Peyer's patch (tissue), 4 donors: ENCODE data around the gene SYPL1. TPM values are rescaled to one million over a fixed set of nuclear protein-coding genes. Genes with fewer than 3 reads are reported as not detected.
A peak's percentile ranks its signal among the peaks of the same experiment; 100 is the strongest.

Source experiments
- DNase-seq, 3 donors: peaks; one replicate each; pipeline ENCODE4 v3.0.0-alpha.2; 2017 to 2019
- H3K27ac ChIP-seq, 4 donors: fragments of 200-600 bp; sonication (generic); one replicate each; pipeline ENCODE4 v1.5.1; 2016 to 2019
- H3K27me3 ChIP-seq, 2 donors: fragments of 200-600 bp; sonication (generic); one replicate each; pipeline ENCODE4 v1.5.1; 2019
- H3K36me3 ChIP-seq, 3 donors: fragments of 200-600 bp; sonication (generic); one replicate each; pipeline ENCODE4 v1.5.1; 2016 to 2019
- H3K4me1 ChIP-seq, 4 donors: fragments of 200-600 bp; sonication (generic); one replicate each; pipeline ENCODE4 v1.5.1; 2016 to 2019
- H3K4me3 ChIP-seq, 4 donors: fragments of 200-600 bp; sonication (generic); 1 replicate in 3 of 4; 2 replicates in 1 of 4; pipeline ENCODE4 v1.5.1; 2016 to 2019; ENCODE audit warnings: mild to moderate bottlenecking in 1 of 4
- H3K9me3 ChIP-seq, 4 donors: fragments of 200-600 bp; sonication (generic); one replicate each; pipeline ENCODE4 v1.5.1; 2016 to 2019; ENCODE audit warnings: mild to moderate bottlenecking in 1 of 4
- CTCF ChIP-seq, 6 experiments: fragments of 450-650 bp in 4 of 6; fragments of 200-600 bp in 2 of 6; sonication (generic) in 1 of 6; IDR thresholded peaks; one replicate each; pipeline ENCODE4 v1.5.1; 2017 to 2019; ENCODE audit warnings: antibody characterized with exemption in 6 of 6, mild to moderate bottlenecking in 3 of 6, moderate library complexity in 1 of 6
- POLR2A ChIP-seq, 2 donors: fragments of 450-650 bp; IDR thresholded peaks; one replicate each; pipeline ENCODE4 v1.5.1; 2017; ENCODE audit warnings: antibody characterized with exemption in 2 of 2, mild to moderate bottlenecking in 2 of 2, moderate library complexity in 2 of 2
- total RNA-seq, 4 donors: library from RNA; depleted of rRNA; stranded (reverse); fragments of >200 nt; gene quantifications; one replicate each; pipeline ENCODE4 v1.1.0, GENCODE V29; 2016

SYPL1 gene
- total RNA-seq = 10 to 100 TPM; 45.2 to 77.6 (median 53.3) TPM

- peak within 1 kb of the TSS; percentile 70 to 91 (median 80) for H3K4me3 ChIP-seq
- H3K36me3 ChIP-seq = no peaks in the 10 kb centered on the region
- TF ChIP-seq POLR2A (IDR thresholded peaks at IDR 0.05) = peak; percentile 36 to 53
- peak in 2 of 6 experiments; percentile 7 to 23 for TF ChIP-seq CTCF (IDR thresholded peaks at IDR 0.05)
- H3K4me1 ChIP-seq = peaks cover 0 to 16% (median 0%) of the 10 kb centered on the region in 4 donors
- H3K27ac ChIP-seq = peak within 1 kb of the TSS; percentile 93 to 99 (median 98)
- H3K27me3 ChIP-seq = no peaks in the 10 kb centered on the region
- DNase-seq = peak; percentile 90 to 97 (median 97)
- H3K9me3 ChIP-seq = no peaks in the 10 kb centered on the region
Measured at GRCh38 chr7:106112118-106112971, at the start of gene SYPL1. TSS of gene SYPL1 (minus strand) at chr7:106112312. CDS start at chr7:106112208, 104 bp downstream.

- Histone ChIP-seq H3K4me1 (peaks cover 0 to 10% (median 0%) of the 10 kb centered on the region in 4 donors), H3K4me3 (no peak overlapping the region), H3K27me3 (no peaks in the 10 kb centered on the region), H3K9me3 (no peaks in the 10 kb centered on the region), H3K27ac (no peak overlapping the region), H3K36me3 (no peaks in the 10 kb centered on the region)
- TF ChIP-seq POLR2A (IDR thresholded peaks at IDR 0.05) (no peak), CTCF (IDR thresholded peaks at IDR 0.05) (no peak)
- no peak for DNase-seq
Measured at GRCh38 chr7:106155027-106155426, 42.9 kb upstream of the SYPL1 start.

- no peak overlapping the region for H3K4me3 ChIP-seq
- peak overlapping the region in 1 of 4 donors; percentile 20 for H3K27ac ChIP-seq
- no peaks in the 10 kb centered on the region for H3K36me3 ChIP-seq
- no peak for TF ChIP-seq POLR2A (IDR thresholded peaks at IDR 0.05)
- TF ChIP-seq CTCF (IDR thresholded peaks at IDR 0.05) = peak; percentile 71 to 96 (median 95)
- DNase-seq = peak; percentile 74 to 91 (median 82)
- H3K9me3 ChIP-seq = no peaks in the 10 kb centered on the region
- H3K4me1 ChIP-seq = peaks cover 0 to 10% (median 0%) of the 10 kb centered on the region in 4 donors
- no peaks in the 10 kb centered on the region for H3K27me3 ChIP-seq
Measured at GRCh38 chr7:106153891-106154449, 41.9 kb upstream of the SYPL1 start.

- H3K27me3 ChIP-seq = no peaks in the 10 kb centered on the region
- no peaks in the 10 kb centered on the region for H3K9me3 ChIP-seq
- no peaks in the 10 kb centered on the region for H3K36me3 ChIP-seq
- H3K27ac ChIP-seq = no peak overlapping the region
- peaks cover 0 to 10% (median 0%) of the 10 kb centered on the region in 4 donors for H3K4me1 ChIP-seq
- no peak for TF ChIP-seq CTCF (IDR thresholded peaks at IDR 0.05)
- TF ChIP-seq POLR2A (IDR thresholded peaks at IDR 0.05) = no peak
- H3K4me3 ChIP-seq = no peak overlapping the region
- DNase-seq = no peak
Measured at GRCh38 chr7:106152313-106152665, 40.2 kb upstream of the SYPL1 start.

- no peak overlapping the region for H3K27ac ChIP-seq
- DNase-seq = no peak
- no peaks in the 10 kb centered on the region for H3K27me3 ChIP-seq
- H3K4me1 ChIP-seq = peaks cover 0 to 10% (median 0%) of the 10 kb centered on the region in 4 donors
- H3K4me3 ChIP-seq = no peak overlapping the region
- H3K36me3 ChIP-seq = no peaks in the 10 kb centered on the region
- no peak for TF ChIP-seq POLR2A (IDR thresholded peaks at IDR 0.05)
- no peak for TF ChIP-seq CTCF (IDR thresholded peaks at IDR 0.05)
- no peaks in the 10 kb centered on the region for H3K9me3 ChIP-seq
Measured at GRCh38 chr7:106151459-106152312, 39.6 kb upstream of the SYPL1 start.
